Adipocyte (in vitro differentiated cells): ENCODE measurements around the gene NDUFA6.
"Not testable (repeated sequence)": the region's sequence is repeated elsewhere in the genome, so short reads cannot be mapped to it uniquely, and the experiment has no call there.

ENCODE experiments used
- DNase-seq: peaks from one replicate; pipeline ENCODE4 v3.0.0-alpha.2; 2015; ENCODE audit warnings: low read depth
- H3K27me3 ChIP-seq: replicated peaks from 2 replicates; pipeline ENCODE4 v1.7.0; 2013; ENCODE audit warnings: mild to moderate bottlenecking, low read length, moderate library complexity; ENCODE audit not compliant: control insufficient read depth, insufficient read depth
- H3K36me3 ChIP-seq: 2 replicates; pipeline ENCODE4 v1.7.0; 2013; ENCODE audit warnings: low read length, mild to moderate bottlenecking, moderate library complexity; ENCODE audit not compliant: control insufficient read depth, insufficient read depth, severe bottlenecking
- H3K4me1 ChIP-seq: 2 replicates; pipeline ENCODE4 v1.7.0; 2013; ENCODE audit warnings: mild to moderate bottlenecking, low read length, moderate library complexity; ENCODE audit not compliant: control insufficient read depth, insufficient read depth
- H3K4me3 ChIP-seq: 2 replicates; pipeline ENCODE4 v1.7.0; 2013; ENCODE audit warnings: mild to moderate bottlenecking, low read length, moderate library complexity
- H3K9ac ChIP-seq: 2 replicates; pipeline ENCODE4 v1.7.0; 2013; ENCODE audit warnings: mild to moderate bottlenecking, low read length, moderate library complexity
- H3K9me3 ChIP-seq: 2 replicates; pipeline ENCODE4 v1.7.0; 2013; ENCODE audit warnings: mild to moderate bottlenecking, low read length, moderate library complexity; ENCODE audit not compliant: control insufficient read depth

Gene NDUFA6

DNA sequence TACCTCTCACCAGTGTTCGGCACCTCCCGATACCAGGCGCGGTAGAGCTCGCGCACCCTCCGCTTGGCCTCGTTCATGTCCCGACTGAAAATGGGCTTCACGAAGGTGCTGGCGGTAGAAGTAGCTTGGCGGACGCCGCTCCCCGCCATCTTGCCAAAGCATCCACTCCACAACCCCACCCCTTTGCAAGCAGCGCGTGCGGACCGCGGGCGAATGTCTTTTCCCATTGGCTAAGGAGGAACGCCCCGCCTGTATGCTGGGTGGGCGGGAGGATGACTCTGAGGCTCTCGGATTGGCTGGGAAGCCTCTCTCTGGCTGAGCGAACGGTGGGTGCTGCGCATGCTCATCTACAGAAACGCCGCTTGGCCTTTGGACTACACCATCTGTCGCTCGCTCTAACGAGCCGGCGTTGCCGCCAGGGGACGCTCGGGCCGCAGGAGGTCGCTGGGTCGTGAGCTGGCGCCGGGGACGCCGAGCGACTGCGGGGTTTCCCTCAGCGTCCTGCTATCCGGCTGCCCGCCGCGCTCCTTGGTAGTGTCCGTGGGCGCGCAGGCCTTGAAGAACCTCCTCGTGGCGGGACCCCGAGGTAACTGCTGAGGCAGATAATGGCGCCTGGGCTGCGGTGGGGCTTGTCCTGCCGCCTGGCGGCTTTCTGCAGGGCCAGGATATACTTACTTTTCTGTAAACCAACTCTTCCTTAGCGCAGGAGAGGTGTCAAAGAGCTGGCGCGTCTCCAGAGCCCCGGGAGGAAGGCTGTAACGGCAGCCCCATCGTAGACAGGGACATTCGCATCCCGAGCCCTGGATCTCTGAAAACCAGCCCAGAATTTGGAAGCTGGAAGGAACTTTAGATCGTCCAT lies at the start of gene NDUFA6:
NDUFA6 (minus strand) TSS at position 177 of the 859 bp plus-strand sequence; CDS start at position 149, 28 bp downstream.
- Histone ChIP-seq H3K27me3 (no peaks in the 10 kb centered on the region), H3K9ac (peak within 1 kb of the TSS; percentile 95), H3K4me3 (peak within 1 kb of the TSS; percentile 96), H3K4me1 (peaks cover 14% of the 10 kb centered on the region), H3K36me3 (peaks cover 15% of the 10 kb centered on the region), H3K9me3 (no peaks in the 10 kb centered on the region)
- peak; percentile 100 for DNase-seq

DNA sequence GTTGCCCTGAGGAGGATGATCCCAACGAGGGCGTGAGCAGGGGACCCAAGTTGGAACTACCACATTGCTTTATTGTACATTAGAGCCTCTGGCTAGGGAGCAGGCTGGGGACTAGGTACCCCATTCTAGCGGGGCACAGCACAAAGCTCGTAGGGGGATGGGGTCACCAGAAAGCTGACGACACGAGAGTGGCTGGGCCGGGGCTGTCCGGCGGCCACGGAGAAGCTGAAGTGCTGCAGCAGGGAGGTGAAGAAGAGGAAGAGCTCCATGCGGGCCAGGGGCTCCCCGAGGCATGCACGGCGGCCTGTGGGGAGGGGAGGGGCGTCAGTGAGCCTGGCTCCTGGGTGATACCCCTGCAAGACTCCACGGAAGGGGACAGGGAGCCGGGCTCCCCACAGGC lies 49.6 kb upstream of the NDUFA6 start:
- not testable (repeated sequence) for H3K4me3 ChIP-seq, H3K27me3 ChIP-seq, H3K36me3 ChIP-seq, H3K4me1 ChIP-seq, DNase-seq, H3K9me3 ChIP-seq, H3K9ac ChIP-seq

DNA sequence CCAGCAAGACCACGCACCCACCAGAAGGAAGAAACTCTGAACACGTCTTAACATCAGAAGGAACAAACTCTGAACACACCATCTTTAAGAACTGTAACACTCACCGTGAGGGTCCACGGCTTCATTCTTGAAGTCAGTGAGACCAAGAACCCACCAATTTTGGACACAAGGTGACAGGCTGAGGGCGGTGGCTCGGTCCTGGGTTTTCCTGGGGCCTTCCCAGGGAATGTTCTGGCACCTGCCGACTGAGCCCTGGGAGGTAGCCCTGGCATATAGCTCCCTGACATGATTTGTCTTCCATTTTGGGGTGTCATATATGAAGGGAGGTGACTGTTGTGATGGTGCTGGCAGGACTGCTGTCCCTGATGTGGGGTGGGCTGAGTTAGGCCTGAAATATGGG lies 48.9 kb upstream of the NDUFA6 start:
- H3K27me3 ChIP-seq: not testable (repeated sequence)

DNA sequence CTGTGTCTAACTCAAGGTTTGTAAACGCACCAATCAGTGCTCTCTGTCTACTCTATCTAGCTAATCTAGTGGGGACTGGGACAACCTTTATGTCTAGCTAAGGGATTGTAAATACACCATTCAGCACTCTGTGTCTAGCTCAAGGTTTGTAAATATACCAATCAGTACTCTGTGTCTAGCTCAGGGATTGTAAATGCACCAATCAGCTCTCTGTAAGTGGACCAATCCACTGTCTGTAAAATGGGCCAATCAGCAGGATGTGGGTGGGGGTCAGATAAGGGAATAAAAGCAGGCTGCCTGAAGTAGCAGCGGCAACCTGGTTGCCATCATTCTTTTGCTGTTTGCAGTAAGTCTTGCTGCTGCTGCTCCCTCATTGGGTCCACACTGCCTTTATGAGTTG lies 48.4 kb upstream of the NDUFA6 start:
- Histone ChIP-seq H3K27me3 (no peaks in the 10 kb centered on the region), H3K9ac (no peak overlapping the region), H3K36me3 (peaks cover 6% of the 10 kb centered on the region), H3K9me3 (no peaks in the 10 kb centered on the region), H3K4me3 (no peak overlapping the region), H3K4me1 (peaks cover under 1% of the 10 kb centered on the region)
- no peak for DNase-seq

More for the DNA sequence above, 48.9 kb upstream of the NDUFA6 start:
- H3K4me3 ChIP-seq, H3K9ac ChIP-seq, H3K9me3 ChIP-seq, DNase-seq, H3K36me3 ChIP-seq, H3K4me1 ChIP-seq: not testable (repeated sequence)

DNA sequence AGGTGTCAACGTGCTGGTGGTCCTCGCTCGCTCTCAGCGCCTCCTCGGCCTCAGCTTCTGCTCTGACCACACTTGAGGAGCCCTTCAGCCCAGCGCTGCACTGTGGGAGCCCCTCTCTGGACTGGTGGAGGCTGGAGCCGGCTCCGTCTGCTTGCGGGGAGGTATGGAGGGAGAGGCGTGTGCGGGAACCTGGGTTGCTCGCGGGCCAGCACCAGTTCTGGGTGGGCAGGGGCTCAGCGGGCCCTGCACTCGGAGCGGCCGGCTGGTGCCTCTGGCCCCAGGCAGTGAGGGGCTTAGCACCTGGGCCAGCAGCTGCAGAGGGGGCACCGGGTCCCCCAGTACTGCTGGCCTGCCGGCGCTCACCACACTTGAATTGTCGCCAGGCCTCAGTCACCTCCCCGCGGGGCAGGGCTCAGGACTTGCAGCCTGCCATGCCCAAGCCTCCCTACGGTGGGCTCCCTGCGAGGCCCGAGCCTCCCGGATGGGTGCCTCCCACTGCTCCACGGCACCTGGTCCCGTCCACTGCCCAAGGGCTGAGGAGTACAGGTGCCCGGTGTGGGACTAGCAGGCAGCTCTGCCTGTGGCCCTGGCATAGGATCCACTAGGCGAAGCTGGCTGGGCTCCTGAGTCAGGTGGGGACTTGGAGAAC lies 47.7 kb upstream of the NDUFA6 start:
- H3K4me3 ChIP-seq: no peak overlapping the region
- no peaks in the 10 kb centered on the region for H3K9me3 ChIP-seq
- no peaks in the 10 kb centered on the region for H3K27me3 ChIP-seq
- no peak overlapping the region for H3K9ac ChIP-seq
- H3K4me1 ChIP-seq: no peaks in the 10 kb centered on the region
- H3K36me3 ChIP-seq: peaks cover 6% of the 10 kb centered on the region
- DNase-seq: no peak

DNA sequence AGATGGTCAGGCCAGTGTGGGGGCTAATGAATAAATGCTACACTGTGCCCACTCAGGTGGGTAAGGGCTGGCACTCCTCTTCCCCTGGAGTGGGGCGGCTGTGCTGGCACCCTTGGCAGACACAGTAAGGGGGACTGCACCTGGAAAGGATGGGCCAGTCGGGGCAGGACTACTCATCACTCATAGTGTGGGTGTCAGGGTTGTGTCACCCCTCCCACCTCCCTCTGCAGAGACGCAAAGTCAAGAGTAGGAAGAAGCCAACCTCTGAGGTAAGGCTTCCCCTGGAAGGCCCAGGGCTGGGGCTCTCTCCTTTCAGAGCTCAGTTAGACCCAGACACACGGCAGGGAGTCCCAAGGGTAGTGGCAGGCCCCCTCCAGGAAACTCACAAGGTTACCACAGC lies 45.1 kb upstream of the NDUFA6 start:
- not testable (repeated sequence) for H3K36me3 ChIP-seq, DNase-seq, H3K4me3 ChIP-seq, H3K4me1 ChIP-seq, H3K27me3 ChIP-seq, H3K9me3 ChIP-seq, H3K9ac ChIP-seq

DNA sequence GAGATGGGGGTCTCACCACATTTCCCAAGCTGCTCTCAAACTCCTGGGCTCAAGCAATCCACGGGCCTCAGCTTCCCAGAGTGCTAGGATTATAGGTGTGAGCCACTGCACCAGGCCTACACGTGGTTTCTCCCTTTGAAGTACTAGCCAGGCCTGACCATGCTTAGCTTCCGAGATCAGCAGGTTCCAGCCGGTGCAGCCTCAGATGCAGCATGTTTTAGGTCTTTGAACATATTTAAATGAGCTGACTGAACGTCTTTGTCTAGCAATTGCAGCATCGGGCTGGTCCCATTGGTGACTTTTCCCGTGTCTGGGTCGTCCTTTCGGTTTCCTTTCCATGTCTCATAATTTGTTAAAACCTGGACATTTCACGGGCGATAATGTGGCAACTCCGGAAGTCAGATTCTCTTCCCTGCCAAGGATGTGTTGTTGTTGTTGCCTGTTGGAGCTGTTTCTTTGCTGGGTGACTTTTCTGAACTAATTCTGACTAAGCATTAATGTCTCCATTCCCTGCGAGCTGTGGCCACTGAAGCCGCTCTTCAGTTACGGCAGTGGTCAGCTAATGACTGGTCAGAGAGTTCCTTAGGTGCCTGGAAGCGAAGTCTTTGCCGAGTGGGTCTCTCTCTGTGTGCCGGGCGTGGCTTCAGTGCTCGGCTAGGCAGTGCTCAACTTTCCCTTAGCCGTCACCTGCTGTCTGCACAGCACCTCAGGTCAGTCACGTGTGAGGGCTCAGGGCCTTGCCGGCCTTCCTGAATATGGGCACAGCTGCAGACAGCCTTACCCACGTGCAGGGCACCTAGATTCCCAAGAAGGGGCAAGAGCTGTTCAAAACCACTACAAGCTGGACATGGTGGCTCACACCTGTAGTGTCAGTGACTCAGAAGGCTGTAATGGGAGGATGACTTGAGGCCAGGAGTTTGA lies 43.8 kb upstream of the NDUFA6 start:
- peaks cover 3% of the 10 kb centered on the region for H3K36me3 ChIP-seq
- no peak for DNase-seq
- peaks cover 4% of the 10 kb centered on the region for H3K9me3 ChIP-seq
- H3K4me3 ChIP-seq: no peak overlapping the region
- H3K4me1 ChIP-seq: no peaks in the 10 kb centered on the region
- no peak overlapping the region for H3K9ac ChIP-seq
- no peaks in the 10 kb centered on the region for H3K27me3 ChIP-seq

DNA sequence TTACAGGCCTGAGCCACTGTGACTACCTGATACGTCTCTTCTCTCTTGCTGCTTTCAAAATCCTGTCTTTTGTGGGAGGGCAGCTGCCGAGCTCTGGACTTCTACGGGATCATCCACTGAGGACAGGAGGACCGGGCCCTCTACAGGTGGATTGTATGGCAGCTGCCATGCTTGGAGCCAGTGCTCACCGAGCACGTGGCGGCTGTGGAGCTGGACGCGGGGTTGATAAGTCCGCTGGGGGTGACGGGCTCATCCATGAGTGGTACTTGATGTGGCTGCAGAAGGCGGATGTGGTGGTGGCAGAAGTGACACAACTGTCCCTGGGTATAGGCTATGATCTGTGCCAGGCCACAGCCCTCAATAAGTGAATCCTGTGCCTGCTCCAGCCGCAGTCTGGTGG lies 41.9 kb upstream of the NDUFA6 start:
- Histone ChIP-seq H3K4me1 (no peaks in the 10 kb centered on the region), H3K27me3 (no peaks in the 10 kb centered on the region), H3K4me3 (no peak overlapping the region), H3K36me3 (no peaks in the 10 kb centered on the region), H3K9ac (no peak overlapping the region), H3K9me3 (peaks cover 4% of the 10 kb centered on the region)
- no peak for DNase-seq

DNA sequence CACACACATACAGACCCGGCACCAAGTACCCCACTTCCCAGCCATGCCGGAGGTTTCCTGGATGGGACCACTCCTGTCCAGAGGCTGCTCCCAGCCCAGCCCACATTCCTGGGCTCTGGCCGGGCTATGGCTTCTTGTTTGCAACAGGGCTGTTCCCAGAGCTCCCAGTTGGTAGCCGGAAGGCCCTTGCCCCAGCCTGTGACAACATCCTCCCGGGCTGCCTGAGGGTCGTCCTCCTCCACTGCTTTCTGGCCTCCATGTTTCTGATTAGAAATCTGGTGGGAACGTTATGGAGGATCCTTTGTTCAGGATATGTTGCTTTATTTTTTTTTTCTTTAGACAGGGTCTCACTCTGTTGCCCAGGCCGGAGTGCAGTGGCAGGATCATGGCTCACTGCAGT lies 41.0 kb upstream of the NDUFA6 start:
- DNase-seq: no peak
- peaks cover 4% of the 10 kb centered on the region for H3K9me3 ChIP-seq
- no peak overlapping the region for H3K4me3 ChIP-seq
- no peaks in the 10 kb centered on the region for H3K36me3 ChIP-seq
- no peaks in the 10 kb centered on the region for H3K4me1 ChIP-seq
- no peak overlapping the region for H3K9ac ChIP-seq
- H3K27me3 ChIP-seq: no peaks in the 10 kb centered on the region

DNA sequence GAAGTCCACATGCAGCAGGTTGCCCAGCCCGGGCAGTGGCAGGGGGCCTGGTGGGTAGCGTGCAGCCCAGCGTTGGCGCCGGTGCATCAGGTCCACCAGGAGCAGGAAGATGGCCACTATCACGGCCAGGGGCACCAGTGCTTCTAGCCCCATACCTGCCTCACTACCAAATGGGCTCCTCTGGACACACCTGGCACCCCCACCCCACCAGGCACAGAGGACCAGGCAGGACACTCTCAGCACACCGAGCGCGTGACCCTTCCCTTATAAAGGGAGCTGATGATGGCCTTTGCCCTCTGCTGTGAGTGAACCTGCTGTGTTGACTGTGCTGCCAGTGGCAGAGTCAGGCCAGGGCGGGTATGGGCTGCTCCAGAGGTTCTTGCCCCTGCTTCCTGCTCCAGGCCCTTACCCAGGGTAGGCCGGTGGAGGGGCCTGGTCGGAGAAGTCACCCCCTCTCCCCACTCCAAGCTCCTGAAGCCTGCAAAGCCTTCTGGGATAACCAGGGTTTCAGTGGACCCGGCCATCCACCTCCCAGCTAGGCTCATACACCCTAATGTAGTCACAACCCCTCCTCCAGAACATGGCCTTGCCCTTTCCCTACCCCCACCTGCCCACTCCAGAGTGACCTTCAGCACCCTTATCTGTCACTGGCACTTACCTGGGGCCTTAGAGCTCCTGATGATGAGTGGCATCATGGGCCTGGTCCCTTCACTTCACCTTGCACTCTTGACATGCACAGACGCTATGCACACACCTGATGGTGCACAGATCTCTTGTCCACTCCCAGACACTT lies 40.3 kb upstream of the NDUFA6 start, which contains the start of gene CYP2D6:
CYP2D6 (minus strand) TSS at position 172 of the 793 bp plus-strand sequence; CDS start at position 153, 19 bp downstream.
- H3K9ac ChIP-seq, H3K36me3 ChIP-seq, DNase-seq, H3K4me3 ChIP-seq, H3K27me3 ChIP-seq, H3K9me3 ChIP-seq, H3K4me1 ChIP-seq: not testable (repeated sequence)
